Sigmoid colon (tissue), 4 donors: Measurements from ENCODE around the gene COL4A1.

Experiments
- EP300 ChIP-seq, 4 donors: sonication (generic); formaldehyde crosslinking; IDR thresholded peaks; one replicate each; pipeline ENCODE4 v1.6.1; 2017; ENCODE audit warnings: antibody characterized with exemption in 4 of 4
- POLR2A ChIP-seq, 2 donors: fragments of 450-650 bp; IDR thresholded peaks; one replicate each; pipeline ENCODE4 v1.6.1; 2016; ENCODE audit warnings: antibody characterized with exemption in 2 of 2, mild to moderate bottlenecking in 2 of 2, moderate library complexity in 2 of 2
- TF ChIP-seq, protein P1 (sequence below), 4 experiments: fragments of 450-650 bp in 3 of 4; fragments of 200-600 bp in 1 of 4; IDR thresholded peaks; one replicate each; pipeline ENCODE4 v1.5.1; 2016 to 2019; ENCODE audit warnings: antibody characterized with exemption in 4 of 4, mild to moderate bottlenecking in 3 of 4, moderate library complexity in 2 of 4

DNA sequence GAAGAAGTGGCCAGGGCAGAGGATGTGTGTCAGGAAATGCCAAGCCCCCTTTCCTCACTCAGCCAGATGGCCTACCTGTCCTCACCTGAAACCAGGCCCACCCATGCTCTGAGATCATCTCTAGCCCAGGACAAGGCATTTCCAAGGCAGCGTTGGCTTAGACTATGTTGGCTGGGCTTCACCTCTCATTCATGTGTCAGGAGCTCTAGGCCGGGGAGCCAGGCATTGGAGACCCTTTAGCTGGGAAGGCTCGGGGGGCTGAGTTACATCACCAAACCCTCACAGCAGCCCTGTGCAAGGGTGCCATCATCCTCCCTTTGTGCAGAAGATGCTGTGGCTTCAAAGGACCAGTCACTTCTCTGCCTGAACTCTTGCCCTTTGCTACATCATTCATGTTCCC, 40.1 kb upstream of the COL4A1 start:
- TF ChIP-seq, protein P1, sequence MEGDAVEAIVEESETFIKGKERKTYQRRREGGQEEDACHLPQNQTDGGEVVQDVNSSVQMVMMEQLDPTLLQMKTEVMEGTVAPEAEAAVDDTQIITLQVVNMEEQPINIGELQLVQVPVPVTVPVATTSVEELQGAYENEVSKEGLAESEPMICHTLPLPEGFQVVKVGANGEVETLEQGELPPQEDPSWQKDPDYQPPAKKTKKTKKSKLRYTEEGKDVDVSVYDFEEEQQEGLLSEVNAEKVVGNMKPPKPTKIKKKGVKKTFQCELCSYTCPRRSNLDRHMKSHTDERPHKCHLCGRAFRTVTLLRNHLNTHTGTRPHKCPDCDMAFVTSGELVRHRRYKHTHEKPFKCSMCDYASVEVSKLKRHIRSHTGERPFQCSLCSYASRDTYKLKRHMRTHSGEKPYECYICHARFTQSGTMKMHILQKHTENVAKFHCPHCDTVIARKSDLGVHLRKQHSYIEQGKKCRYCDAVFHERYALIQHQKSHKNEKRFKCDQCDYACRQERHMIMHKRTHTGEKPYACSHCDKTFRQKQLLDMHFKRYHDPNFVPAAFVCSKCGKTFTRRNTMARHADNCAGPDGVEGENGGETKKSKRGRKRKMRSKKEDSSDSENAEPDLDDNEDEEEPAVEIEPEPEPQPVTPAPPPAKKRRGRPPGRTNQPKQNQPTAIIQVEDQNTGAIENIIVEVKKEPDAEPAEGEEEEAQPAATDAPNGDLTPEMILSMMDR (IDR thresholded peaks at IDR 0.05), result no peak
- TF ChIP-seq EP300 (IDR thresholded peaks at IDR 0.05) (no peak), POLR2A (IDR thresholded peaks at IDR 0.05) (no peak)
